HG02763 (cell line): ENCODE results near the gene ANO6.
A peak's percentile ranks its signal among the peaks of the same experiment; 100 is the strongest.
"Not testable (repeated sequence)": the region's sequence is repeated elsewhere in the genome, so short reads cannot be mapped to it uniquely, and the experiment has no call there.

Source experiments
- ATAC-seq: cut with Tn5 transposase; IDR thresholded peaks from one replicate; pipeline ENCODE4 v1.9.1; 2021; ENCODE audit warnings: mild to moderate bottlenecking, moderate library complexity; ENCODE audit not compliant: unreplicated experiment

Gene ANO6

GRCh38 chr12:45215419-45216229, at the start of gene ANO6:
Gene ANO6 (plus strand): TSS chr12:45216095. CDS start chr12:45216322, 227 bp downstream.
- peak; percentile 69 for ATAC-seq

GRCh38 chr12:45168976-45169375, 46.9 kb upstream of the ANO6 start:
- ATAC-seq: no peak

- no peak for ATAC-seq
Observed at GRCh38 chr12:45170456-45171042, 45.3 kb upstream of the ANO6 start.

- ATAC-seq: not testable (repeated sequence)
Observed at GRCh38 chr12:45173293-45173692, 42.6 kb upstream of the ANO6 start.

- no peak for ATAC-seq
Observed at GRCh38 chr12:45174595-45174994, 41.3 kb upstream of the ANO6 start.

GRCh38 chr12:45178771-45179170, 37.1 kb upstream of the ANO6 start:
- no peak for ATAC-seq

GRCh38 chr12:45182511-45182910, 33.4 kb upstream of the ANO6 start:
- ATAC-seq: no peak

GRCh38 chr12:45183246-45183645, 32.6 kb upstream of the ANO6 start:
- no peak for ATAC-seq

GRCh38 chr12:45184147-45184963, 31.5 kb upstream of the ANO6 start:
- ATAC-seq: no peak

- no peak for ATAC-seq
Observed at GRCh38 chr12:45186762-45187161, 29.1 kb upstream of the ANO6 start.

GRCh38 chr12:45189766-45190403, 26.0 kb upstream of the ANO6 start:
- ATAC-seq: no peak

- ATAC-seq: no peak
Observed at GRCh38 chr12:45191239-45191638, 24.7 kb upstream of the ANO6 start.

GRCh38 chr12:45192707-45193106, 23.2 kb upstream of the ANO6 start:
- no peak for ATAC-seq

- no peak for ATAC-seq
Observed at GRCh38 chr12:45200491-45201043, 15.3 kb upstream of the ANO6 start.

- ATAC-seq: no peak
Observed at GRCh38 chr12:45203767-45204166, 12.1 kb upstream of the ANO6 start.

- no peak for ATAC-seq
Observed at GRCh38 chr12:45204757-45205156, 11.1 kb upstream of the ANO6 start.

GRCh38 chr12:45205165-45205825, 10.6 kb upstream of the ANO6 start:
- ATAC-seq: peak; percentile 60

- ATAC-seq: no peak
Observed at GRCh38 chr12:45208604-45209487, 7.0 kb upstream of the ANO6 start.

GRCh38 chr12:45209784-45210183, 6.1 kb upstream of the ANO6 start:
- ATAC-seq: no peak
